Mammary epithelial cell (primary cell): ENCODE measurements around the gene KRTAP29-1.

Source experiments
- CTCF ChIP-seq, 2 donors: IDR thresholded peaks in 1 of 2; conservative IDR thresholded peaks in 1 of 2; 2 replicates each; pipeline ENCODE4 v1.5.1; 2011 to 2012; ENCODE audit warnings: inconsistent platforms in 2 of 2, low read length in 2 of 2, mild to moderate bottlenecking in 2 of 2, control low read depth in 1 of 2, low read depth in 1 of 2; ENCODE audit not compliant: insufficient read depth in 1 of 2; ENCODE audit errors: extremely low read depth in 1 of 2
- EZH2 ChIP-seq: IDR thresholded peaks from 2 replicates; pipeline ENCODE4 v1.6.1; 2012; ENCODE audit warnings: low read length, inconsistent platforms, borderline replicate concordance

- TF ChIP-seq CTCF (conservative IDR thresholded peaks at IDR 0.05 in 1 of 2, IDR thresholded peaks at IDR 0.05 in 1 of 2; ENCODE audit: extremely low read depth in 1 of 2, insufficient read depth in 1 of 2, low read depth in 1 of 2, low read length in 2 of 2) (no peak), EZH2 (no peak)
These were observed 38.5 kb upstream of the KRTAP29-1 start for GRCh38 chr17:41340934-41341861.
